DOHH2 (cell line): ENCODE data around the gene C22orf15.

Experiments
- CTCF ChIP-seq: fragments of 200-600 bp; sonication (generic); IDR thresholded peaks from one replicate; pipeline ENCODE4 v1.5.1; 2014; ENCODE audit warnings: antibody characterized with exemption, mild to moderate bottlenecking, low read depth, low read length; ENCODE audit not compliant: poor library complexity, severe bottlenecking
- EZH2phosphoT487 ChIP-seq: fragments of 200-600 bp; sonication (generic); IDR thresholded peaks from 2 replicates; pipeline ENCODE4 v1.6.1; 2017; ENCODE audit warnings: borderline replicate concordance, mild to moderate bottlenecking, antibody characterized with exemption, low read length, moderate library complexity, mixed read lengths

GRCh38 chr22:23763954-23764353 lies 1.2 kb downstream of the C22orf15 start:
- TF ChIP-seq CTCF (no peak), EZH2phosphoT487 (no peak)
